Adipocyte (in vitro differentiated cells): ENCODE results near the gene IFNA17.
"Not testable (repeated sequence)": the region's sequence is repeated elsewhere in the genome, so short reads cannot be mapped to it uniquely, and the experiment has no call there.

Experiments used
- DNase-seq: peaks from one replicate; pipeline ENCODE4 v3.0.0-alpha.2; 2015; ENCODE audit warnings: low read depth
- H3K27me3 ChIP-seq: replicated peaks from 2 replicates; pipeline ENCODE4 v1.7.0; 2013; ENCODE audit warnings: mild to moderate bottlenecking, low read length, moderate library complexity; ENCODE audit not compliant: control insufficient read depth, insufficient read depth
- H3K36me3 ChIP-seq: 2 replicates; pipeline ENCODE4 v1.7.0; 2013; ENCODE audit warnings: low read length, mild to moderate bottlenecking, moderate library complexity; ENCODE audit not compliant: control insufficient read depth, insufficient read depth, severe bottlenecking
- H3K4me1 ChIP-seq: 2 replicates; pipeline ENCODE4 v1.7.0; 2013; ENCODE audit warnings: mild to moderate bottlenecking, low read length, moderate library complexity; ENCODE audit not compliant: control insufficient read depth, insufficient read depth
- H3K4me3 ChIP-seq: 2 replicates; pipeline ENCODE4 v1.7.0; 2013; ENCODE audit warnings: mild to moderate bottlenecking, low read length, moderate library complexity
- H3K9ac ChIP-seq: 2 replicates; pipeline ENCODE4 v1.7.0; 2013; ENCODE audit warnings: mild to moderate bottlenecking, low read length, moderate library complexity
- H3K9me3 ChIP-seq: 2 replicates; pipeline ENCODE4 v1.7.0; 2013; ENCODE audit warnings: mild to moderate bottlenecking, low read length, moderate library complexity; ENCODE audit not compliant: control insufficient read depth

IFNA17 gene

DNA sequence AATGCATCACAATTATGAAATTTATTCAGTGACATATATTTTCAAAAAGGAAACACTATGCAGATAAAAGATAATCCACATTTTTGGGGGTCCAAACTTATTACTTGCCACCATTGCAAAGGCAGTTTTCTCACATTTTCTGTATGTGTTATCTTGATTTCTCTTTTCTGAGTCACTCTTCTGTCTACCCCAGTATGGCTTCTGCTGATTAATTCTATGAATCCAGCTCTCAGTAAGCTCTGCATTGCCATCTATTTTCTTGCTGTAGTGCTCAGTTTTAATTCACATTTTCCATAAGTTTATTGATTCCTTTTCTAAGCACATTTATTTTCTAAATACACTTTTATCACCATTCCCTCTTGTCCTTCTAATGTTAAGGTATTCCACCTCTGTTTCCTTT, 22.8 kb downstream of the IFNA17 start:
- DNase-seq = no peak
- H3K9ac ChIP-seq = no peak overlapping the region
- H3K4me1 ChIP-seq = no peaks in the 10 kb centered on the region
- H3K27me3 ChIP-seq = peaks cover 1% of the 10 kb centered on the region
- H3K36me3 ChIP-seq = no peaks in the 10 kb centered on the region
- no peaks in the 10 kb centered on the region for H3K9me3 ChIP-seq
- H3K4me3 ChIP-seq = no peak overlapping the region

DNA sequence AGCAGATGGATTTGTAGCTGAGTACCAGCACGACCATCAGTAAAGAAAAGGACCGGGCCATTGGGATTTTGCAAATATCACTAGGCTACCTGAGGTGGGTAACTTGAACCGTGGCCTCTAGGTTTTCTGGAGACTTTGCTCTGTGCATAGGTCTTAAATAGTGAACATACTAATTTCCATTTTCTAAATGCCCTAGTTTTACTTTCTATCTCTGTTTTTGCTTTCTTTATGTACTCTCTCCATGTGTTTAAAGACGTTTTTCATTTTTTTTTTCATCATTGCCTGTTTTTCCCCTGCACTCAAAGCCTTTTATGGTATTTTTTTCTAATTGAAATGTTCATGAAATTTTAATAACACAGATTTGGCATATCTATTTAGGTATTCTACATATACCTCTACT, 25.9 kb downstream of the IFNA17 start, which contains the start of gene IFNA7:
TSS of gene IFNA7 (minus strand) at position 101 of the 400 bp plus-strand sequence. CDS start at position 61, 40 bp downstream.
- H3K4me3 ChIP-seq, H3K9ac ChIP-seq, H3K9me3 ChIP-seq, H3K4me1 ChIP-seq, H3K27me3 ChIP-seq, DNase-seq, H3K36me3 ChIP-seq: not testable (repeated sequence)

DNA sequence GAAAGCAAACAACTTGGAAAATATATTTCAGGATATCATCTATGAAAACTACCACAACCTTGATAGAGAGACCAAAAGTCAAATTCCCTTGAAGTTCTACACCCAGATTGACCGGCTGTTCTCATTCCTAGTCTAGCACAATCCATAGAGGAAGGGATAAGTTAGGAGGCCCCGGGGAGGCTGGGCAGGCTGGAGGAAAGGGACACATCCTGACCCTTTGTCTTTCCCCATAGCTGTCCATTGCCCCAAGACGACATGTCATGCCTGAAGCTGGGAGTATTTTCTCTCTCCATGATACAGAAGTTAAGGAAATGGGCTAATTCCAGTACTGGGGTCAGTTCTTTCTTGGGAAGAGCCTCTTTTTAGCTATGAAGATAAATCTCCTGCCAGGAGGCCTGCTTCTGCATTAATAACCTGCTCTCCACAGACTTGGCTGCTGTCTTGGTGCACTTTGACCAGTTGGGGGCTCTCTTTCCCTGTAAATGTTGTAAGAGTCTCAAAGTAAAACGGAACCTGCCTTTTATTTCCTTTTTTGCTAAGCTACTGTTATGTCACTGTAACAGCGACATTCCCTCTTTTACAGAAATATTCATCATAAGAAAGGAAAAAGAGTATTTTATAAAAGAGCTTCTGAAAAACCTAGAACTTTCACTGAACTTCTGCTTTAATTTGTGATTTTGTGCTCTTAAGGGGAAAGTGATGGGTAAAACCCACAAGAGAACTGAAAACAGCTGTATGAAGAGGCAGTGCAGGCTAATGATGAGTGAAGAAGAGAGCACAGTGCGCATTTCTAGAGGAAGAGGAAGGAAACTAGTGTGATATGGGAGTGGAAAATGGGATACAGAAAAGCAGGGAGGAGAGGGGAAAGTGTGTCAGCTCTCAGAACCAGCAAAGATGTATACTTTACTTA, 32.9 kb downstream of the IFNA17 start:
- H3K9me3 ChIP-seq, H3K36me3 ChIP-seq, H3K4me3 ChIP-seq, H3K4me1 ChIP-seq, H3K9ac ChIP-seq, H3K27me3 ChIP-seq: not testable (repeated sequence)
- peak; percentile 41 for DNase-seq

DNA sequence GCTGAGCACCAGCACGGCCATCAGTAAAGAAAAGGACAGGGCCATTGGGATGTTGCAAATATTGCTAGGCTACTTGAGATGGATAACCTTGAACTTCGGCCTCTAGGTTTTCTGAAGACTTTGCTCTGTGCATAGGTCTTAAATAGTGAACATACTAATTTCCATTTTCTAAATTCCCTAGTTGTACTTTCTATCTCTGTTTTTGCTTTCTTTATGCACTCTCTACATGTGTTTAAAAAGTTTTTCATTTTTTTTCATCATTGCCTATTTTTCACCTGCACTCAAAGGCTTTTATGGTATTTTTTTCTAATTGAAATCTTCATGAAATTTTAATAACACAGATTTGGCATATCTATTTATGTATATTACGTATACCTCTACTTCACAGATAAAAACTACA, 40.5 kb downstream of the IFNA17 start, which contains the start of gene IFNA4:
TSS of gene IFNA4 (minus strand) at position 101 of the 400 bp plus-strand sequence. CDS start at position 45, 56 bp downstream.
- H3K9ac ChIP-seq, DNase-seq, H3K27me3 ChIP-seq: not testable (repeated sequence)

DNA sequence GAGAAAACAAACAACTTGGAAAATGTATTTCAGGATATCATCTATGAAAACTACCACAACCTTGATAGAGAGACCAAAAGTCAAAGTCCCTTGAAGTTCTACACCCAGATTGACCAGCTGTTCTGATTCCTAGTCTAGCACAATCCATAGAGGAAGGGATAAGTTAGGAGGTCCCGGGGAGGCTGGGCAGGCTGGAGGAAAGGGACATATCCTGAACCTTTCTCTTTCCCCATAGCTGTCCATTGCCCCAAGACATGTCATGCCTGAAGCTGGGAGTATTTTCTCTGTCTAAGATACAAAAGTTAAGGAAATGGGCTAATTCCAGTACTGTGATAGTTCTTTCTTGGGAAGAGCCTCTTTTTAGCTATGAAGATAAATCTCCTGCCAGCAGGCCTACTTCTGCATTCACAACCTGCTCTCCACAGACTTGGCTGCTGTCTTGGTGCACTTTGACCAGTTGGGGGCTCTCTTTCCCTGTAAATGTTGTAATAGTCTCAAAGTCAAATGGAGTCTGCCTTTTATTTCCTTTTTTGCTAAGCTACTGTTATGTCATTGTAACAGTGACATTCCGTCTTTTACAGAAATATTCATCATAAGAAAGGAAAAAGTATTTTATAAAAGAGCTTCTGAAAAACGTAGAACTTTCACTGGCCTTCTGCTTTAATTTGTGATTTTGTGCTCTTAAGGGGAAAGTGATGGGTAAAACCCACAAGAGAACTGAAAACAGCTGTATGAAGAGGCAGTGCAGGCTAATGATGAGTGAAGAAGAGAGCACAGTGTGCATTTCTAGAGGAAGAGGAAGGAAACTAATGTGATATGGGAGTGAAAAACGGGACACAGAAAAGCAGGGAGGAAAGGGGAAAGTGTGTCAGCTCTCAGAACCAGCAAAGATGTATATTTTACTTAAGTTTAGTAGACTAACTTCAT, 44.9 kb downstream of the IFNA17 start:
- not testable (repeated sequence) for H3K4me3 ChIP-seq, H3K9ac ChIP-seq, H3K36me3 ChIP-seq, H3K27me3 ChIP-seq, H3K4me1 ChIP-seq, H3K9me3 ChIP-seq
- DNase-seq = peak; percentile 12

More for the DNA sequence above, 40.5 kb downstream of the IFNA17 start, which contains the start of gene IFNA4:
- not testable (repeated sequence) for H3K36me3 ChIP-seq, H3K4me1 ChIP-seq, H3K9me3 ChIP-seq, H3K4me3 ChIP-seq
